Sigmoid colon (tissue), 7 donors: ENCODE results near the gene FUT3. TPM values are rescaled to one million over a fixed set of nuclear protein-coding genes. Genes with fewer than 3 reads are reported as not detected.

Experiments used
- DNase-seq: peaks from one replicate; pipeline ENCODE4 v3.0.0-alpha.2; 2019
- H3K27ac ChIP-seq, 4 donors: fragments of 200-600 bp; sonication (generic); one replicate each; pipeline ENCODE4 v1.5.1; 2016 to 2019; ENCODE audit warnings: mild to moderate bottlenecking in 1 of 4
- H3K27me3 ChIP-seq, 3 donors: fragments of 200-600 bp; sonication (generic); one replicate each; pipeline ENCODE4 v1.5.1; 2019; ENCODE audit warnings: mild to moderate bottlenecking in 1 of 3
- H3K36me3 ChIP-seq, 4 donors: fragments of 200-600 bp; sonication (generic); one replicate each; pipeline ENCODE4 v1.5.1; 2016 to 2019
- H3K4me1 ChIP-seq, 4 donors: fragments of 200-600 bp; sonication (generic); one replicate each; pipeline ENCODE4 v1.5.1; 2017 to 2019
- H3K4me3 ChIP-seq, 4 donors: fragments of 200-600 bp; sonication (generic); one replicate each; pipeline ENCODE4 v1.5.1; 2017 to 2019; ENCODE audit warnings: mild to moderate bottlenecking in 2 of 4, moderate library complexity in 1 of 4
- H3K9me3 ChIP-seq, 4 donors: fragments of 200-600 bp in 3 of 4; sonication (generic) in 3 of 4; one replicate each; pipeline versions ENCODE4 v1.5.1 to v1.6.1; 2013 to 2019
- EP300 ChIP-seq, 4 donors: sonication (generic); formaldehyde crosslinking; IDR thresholded peaks; one replicate each; pipeline ENCODE4 v1.6.1; 2017; ENCODE audit warnings: antibody characterized with exemption in 4 of 4
- POLR2A ChIP-seq, 2 donors: fragments of 450-650 bp; IDR thresholded peaks; one replicate each; pipeline ENCODE4 v1.6.1; 2016; ENCODE audit warnings: antibody characterized with exemption in 2 of 2, mild to moderate bottlenecking in 2 of 2, moderate library complexity in 2 of 2
- POLR2AphosphoS5 ChIP-seq, 4 donors: sonication (generic); formaldehyde crosslinking; IDR thresholded peaks; one replicate each; pipeline ENCODE4 v1.6.1; 2017; ENCODE audit warnings: antibody characterized with exemption in 4 of 4
- WGBS, 2 donors: extraction: QIAGEN DNeasy Blood & Tissue Kit; methylation state at CpG; one replicate each; pipeline ENCODE4 v1.1.7; 2013; 5-methylcytosine and 5-hydroxymethylcytosine counted together
- intact Hi-C: fragments of 100-400 bp; cut with DNase I; formaldehyde crosslinking; loops from one replicate; pipeline ENCODE4 v1.15.1; 2023
- polyA plus RNA-seq, 3 donors: library from polyadenylated mRNA; stranded (reverse); fragments of 200-250 nt; gene quantifications; one replicate each; pipeline ENCODE4 v1.2.3, GENCODE V29; 2013
- total RNA-seq, 4 donors: library from RNA; depleted of rRNA; stranded (reverse); fragments of >200 nt; gene quantifications; one replicate each; pipeline ENCODE4 v1.1.0, GENCODE V29; 2016
- TF ChIP-seq, protein P1 (sequence below), 4 experiments: fragments of 450-650 bp in 3 of 4; fragments of 200-600 bp in 1 of 4; IDR thresholded peaks; one replicate each; pipeline ENCODE4 v1.5.1; 2016 to 2019; ENCODE audit warnings: antibody characterized with exemption in 4 of 4, mild to moderate bottlenecking in 3 of 4, moderate library complexity in 2 of 4
- donor health status: healthy with polysubstance abuse.
- donor health status: Bipolar disorder and iron deficiency.
- donor health status: healthy.

The FUT3 gene
- total and polyA plus RNA-seq, 7 donors = 0.83 to 168 (median 29.5) TPM; not detected in 3

DNA sequence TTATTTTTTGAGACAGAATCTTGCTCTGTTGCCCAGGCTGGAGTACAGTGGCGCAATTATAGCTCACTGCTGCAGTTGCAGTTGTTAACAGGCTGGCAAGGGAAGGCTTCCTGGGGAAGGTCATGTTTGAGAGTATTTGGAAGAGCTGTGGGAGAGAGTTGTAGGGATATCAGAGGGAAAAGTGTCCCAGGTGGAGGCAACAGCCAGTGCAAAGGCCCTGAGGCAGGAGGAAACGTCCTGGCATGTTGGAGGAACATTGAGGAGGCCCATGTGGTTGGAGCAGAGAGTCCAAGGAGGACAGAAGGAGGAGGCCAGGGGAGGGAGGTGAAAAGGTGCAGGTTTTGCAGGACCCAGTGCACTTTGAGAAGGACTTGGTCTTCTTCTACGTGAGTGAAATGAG is 58.1 kb downstream of the FUT3 start:
- Histone ChIP-seq H3K27ac (no peak overlapping the region), H3K9me3 (no peaks in the 10 kb centered on the region), H3K36me3 (peaks cover 14 to 19% (median 16%) of the 10 kb centered on the region in 4 donors), H3K4me1 (peaks cover 2 to 9% (median 9%) of the 10 kb centered on the region in 4 donors), H3K27me3 (no peaks in the 10 kb centered on the region), H3K4me3 (no peak overlapping the region)
- WGBS, 2 donors = 91 to 92% methylated on average over 3 of the region's 3 CpGs
- TF ChIP-seq EP300 (IDR thresholded peaks at IDR 0.05) (no peak), POLR2AphosphoS5 (IDR thresholded peaks at IDR 0.05) (no peak), POLR2A (IDR thresholded peaks at IDR 0.05) (no peak)
- TF ChIP-seq, protein P1, sequence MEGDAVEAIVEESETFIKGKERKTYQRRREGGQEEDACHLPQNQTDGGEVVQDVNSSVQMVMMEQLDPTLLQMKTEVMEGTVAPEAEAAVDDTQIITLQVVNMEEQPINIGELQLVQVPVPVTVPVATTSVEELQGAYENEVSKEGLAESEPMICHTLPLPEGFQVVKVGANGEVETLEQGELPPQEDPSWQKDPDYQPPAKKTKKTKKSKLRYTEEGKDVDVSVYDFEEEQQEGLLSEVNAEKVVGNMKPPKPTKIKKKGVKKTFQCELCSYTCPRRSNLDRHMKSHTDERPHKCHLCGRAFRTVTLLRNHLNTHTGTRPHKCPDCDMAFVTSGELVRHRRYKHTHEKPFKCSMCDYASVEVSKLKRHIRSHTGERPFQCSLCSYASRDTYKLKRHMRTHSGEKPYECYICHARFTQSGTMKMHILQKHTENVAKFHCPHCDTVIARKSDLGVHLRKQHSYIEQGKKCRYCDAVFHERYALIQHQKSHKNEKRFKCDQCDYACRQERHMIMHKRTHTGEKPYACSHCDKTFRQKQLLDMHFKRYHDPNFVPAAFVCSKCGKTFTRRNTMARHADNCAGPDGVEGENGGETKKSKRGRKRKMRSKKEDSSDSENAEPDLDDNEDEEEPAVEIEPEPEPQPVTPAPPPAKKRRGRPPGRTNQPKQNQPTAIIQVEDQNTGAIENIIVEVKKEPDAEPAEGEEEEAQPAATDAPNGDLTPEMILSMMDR (IDR thresholded peaks at IDR 0.05) = no peak
- DNase-seq = no peak
- intact Hi-C loops = loop anchor here (5.0 kb wide), 3 partner anchors 71 to 184 kb away; partner anchors contain the start of genes CATSPERD, LONP1, RANBP3 and SAFB

Other genes with a start within 250 kb of the FUT3 start
- 10 to 100 TPM; 22.8 to 80.0 (median 38.1) TPM for gene SAFB2, start 228.7 kb downstream of the FUT3 start, total RNA-seq
- gene SAFB2, start 228.7 kb downstream of the FUT3 start, polyA plus RNA-seq = 10 to 100 TPM; 22.2 to 58.8 (median 24.3) TPM
- 10 to 100 TPM; 48.9 to 75.9 (median 60.4) TPM for gene SAFB, start 228.4 kb downstream of the FUT3 start, total RNA-seq
- 10 to 100 TPM; 25.7 to 64.1 (median 30.6) TPM for gene SAFB, start 228.4 kb downstream of the FUT3 start, polyA plus RNA-seq
- gene MICOS13, start 170.9 kb downstream of the FUT3 start, total RNA-seq = 10 to 100 TPM; 39.6 to 87.8 (median 61.7) TPM
- 100 to 1,000 TPM; 110 to 160 (median 120) TPM for gene MICOS13, start 170.9 kb downstream of the FUT3 start, polyA plus RNA-seq
- gene HSD11B1L, start 170.4 kb downstream of the FUT3 start, total RNA-seq = 10 to 100 TPM; 19.9 to 37.1 (median 23.3) TPM
- gene HSD11B1L, start 170.4 kb downstream of the FUT3 start, polyA plus RNA-seq = 1 to 10 TPM; 4.2 to 8.4 (median 6.3) TPM
- 1,000 to 10,000 TPM in 2 of 4 donors, 100 to 1,000 TPM in 2; 593 to 1,408 (median 902) TPM for gene RPL36, start 161.2 kb downstream of the FUT3 start, total RNA-seq
- gene RPL36, start 161.2 kb downstream of the FUT3 start, polyA plus RNA-seq = 1,000 to 10,000 TPM; 1,490 to 2,228 (median 1,816) TPM
- 10 to 100 TPM; 30.5 to 48.5 (median 36.6) TPM for gene LONP1, start 131.3 kb downstream of the FUT3 start, total RNA-seq
- gene LONP1, start 131.3 kb downstream of the FUT3 start, polyA plus RNA-seq = 10 to 100 TPM; 24.0 to 62.6 (median 29.1) TPM
- gene CATSPERD, start 130.8 kb downstream of the FUT3 start, total RNA-seq = not detected
- not detected for gene CATSPERD, start 130.8 kb downstream of the FUT3 start, polyA plus RNA-seq
- gene PRR22, start 66.7 kb downstream of the FUT3 start, total RNA-seq = 1 to 10 TPM in 1 of 4 donors, under 1 TPM in 1, not detected in 2; 0.71 to 1.1 TPM
- gene PRR22, start 66.7 kb downstream of the FUT3 start, polyA plus RNA-seq = 1 to 10 TPM in 1 of 3 donors, under 1 TPM in 1, not detected in 1; 0.60 to 9.2 TPM
- 10 to 100 TPM; 26.7 to 37.4 (median 31.7) TPM for gene DUS3L, start 60.3 kb downstream of the FUT3 start, total RNA-seq
- gene DUS3L, start 60.3 kb downstream of the FUT3 start, polyA plus RNA-seq = 10 to 100 TPM in 2 of 3 donors, 1 to 10 TPM in 1; 8.3 to 42.0 (median 15.0) TPM
- gene NRTN, start 46.4 kb downstream of the FUT3 start, total RNA-seq = 10 to 100 TPM in 1 of 4 donors, 1 to 10 TPM in 3; 6.1 to 12.2 (median 6.6) TPM
- 1 to 10 TPM in 1 of 3 donors, not detected in 2; 1.7 TPM for gene NRTN, start 46.4 kb downstream of the FUT3 start, polyA plus RNA-seq
- gene FUT6, start 11.7 kb downstream of the FUT3 start, total RNA-seq = not detected
- 10 to 100 TPM; 14.8 to 61.1 (median 21.0) TPM for gene FUT6, start 11.7 kb downstream of the FUT3 start, polyA plus RNA-seq
- gene FUT5, start 19.1 kb upstream of the FUT3 start, total RNA-seq = not detected
- not detected for gene FUT5, start 19.1 kb upstream of the FUT3 start, polyA plus RNA-seq
- 100 to 1,000 TPM; 242 to 447 (median 353) TPM for gene NDUFA11, start 52.3 kb upstream of the FUT3 start, total RNA-seq
- gene NDUFA11, start 52.3 kb upstream of the FUT3 start, polyA plus RNA-seq = 100 to 1,000 TPM; 363 to 450 (median 395) TPM
- 10 to 100 TPM in 1 of 4 donors, 1 to 10 TPM in 3; 6.1 to 14.4 (median 8.1) TPM for gene VMAC, start 53.4 kb upstream of the FUT3 start, total RNA-seq
- 1 to 10 TPM; 1.6 to 6.4 (median 2.4) TPM for gene VMAC, start 53.4 kb upstream of the FUT3 start, polyA plus RNA-seq
- 10 to 100 TPM in 2 of 4 donors, 1 to 10 TPM in 2; 4.9 to 18.6 (median 9.7) TPM for gene CAPS, start 62.8 kb upstream of the FUT3 start, total RNA-seq
- 10 to 100 TPM in 1 of 3 donors, 1 to 10 TPM in 2; 3.6 to 13.7 (median 3.7) TPM for gene CAPS, start 62.8 kb upstream of the FUT3 start, polyA plus RNA-seq
- gene RANBP3, start 126.7 kb upstream of the FUT3 start, total RNA-seq = 10 to 100 TPM; 63.1 to 86.4 (median 82.7) TPM
- gene RANBP3, start 126.7 kb upstream of the FUT3 start, polyA plus RNA-seq = 10 to 100 TPM; 27.0 to 47.5 (median 27.6) TPM